ENCODE data around the gene NKPD1. TPM values are rescaled to one million over a fixed set of nuclear protein-coding genes. Genes with fewer than 3 reads are reported as not detected.

The NKPD1 gene
- total RNA-seq, 2 donors from 2014 or later: 0.49 to 0.81 TPM

- no peaks in the 10 kb centered on the region for H3K9me3 ChIP-seq
- no peak overlapping the region for H3K27ac ChIP-seq
- H3K36me3 ChIP-seq: no peaks in the 10 kb centered on the region
- peak overlapping the region; percentile 60 for H3K4me3 ChIP-seq
- ATAC-seq (ENCODE audit: insufficient number of reproducible peaks, low FRiP score, low read depth): no peak
- peaks cover 7 to 25% of the 10 kb centered on the region in 2 donors for H3K4me1 ChIP-seq (ENCODE audit: control insufficient read depth in 1 of 2, low read depth in 2 of 2)
- DNase-seq (ENCODE audit: low spot score): no peak
- TF ChIP-seq CTCF (IDR thresholded peaks at IDR 0.05): no peak
- H3K27me3 ChIP-seq (replicated peaks; ENCODE audit: insufficient read depth): no peaks in the 10 kb centered on the region
Observed at GRCh38 chr19:45153339-45154063, 7.3 kb downstream of the NKPD1 start.

- no peaks in the 10 kb centered on the region for H3K36me3 ChIP-seq
- H3K27ac ChIP-seq: no peak overlapping the region
- ATAC-seq (ENCODE audit: insufficient number of reproducible peaks, low FRiP score, low read depth): no peak
- TF ChIP-seq CTCF (IDR thresholded peaks at IDR 0.05): no peak
- DNase-seq (ENCODE audit: low spot score): no peak
- H3K27me3 ChIP-seq (replicated peaks; ENCODE audit: insufficient read depth): no peaks in the 10 kb centered on the region
- H3K9me3 ChIP-seq: no peaks in the 10 kb centered on the region
- H3K4me3 ChIP-seq: peak overlapping the region; percentile 60
- H3K4me1 ChIP-seq (ENCODE audit: control insufficient read depth in 1 of 2, low read depth in 2 of 2): peaks cover 7 to 25% of the 10 kb centered on the region in 2 donors
Observed at GRCh38 chr19:45152504-45153338, 8.1 kb downstream of the NKPD1 start.

- ATAC-seq (ENCODE audit: insufficient number of reproducible peaks, low FRiP score, low read depth) (no peak), DNase-seq (ENCODE audit: low spot score) (no peak)
- no peaks in the 10 kb centered on the region for H3K9me3 ChIP-seq
- TF ChIP-seq CTCF (IDR thresholded peaks at IDR 0.05): no peak
- H3K4me3 ChIP-seq: peak overlapping the region; percentile 60
- no peak overlapping the region for H3K27ac ChIP-seq
- no peaks in the 10 kb centered on the region for H3K27me3 ChIP-seq (replicated peaks; ENCODE audit: insufficient read depth)
- no peaks in the 10 kb centered on the region for H3K36me3 ChIP-seq
- peaks cover 7 to 25% of the 10 kb centered on the region in 2 donors for H3K4me1 ChIP-seq (ENCODE audit: control insufficient read depth in 1 of 2, low read depth in 2 of 2)
Observed at GRCh38 chr19:45151821-45152503, 8.8 kb downstream of the NKPD1 start.

- DNase-seq (ENCODE audit: low spot score) (no peak), ATAC-seq (ENCODE audit: insufficient number of reproducible peaks, low FRiP score, low read depth) (no peak)
- no peaks in the 10 kb centered on the region for H3K27me3 ChIP-seq (replicated peaks; ENCODE audit: insufficient read depth)
Observed at GRCh38 chr19:45151320-45151719, 9.5 kb downstream of the NKPD1 start.

More at GRCh38 chr19:45151320-45151719, 9.5 kb downstream of the NKPD1 start:
- TF ChIP-seq CTCF (IDR thresholded peaks at IDR 0.05): no peak
- Histone ChIP-seq H3K27ac (no peak overlapping the region), H3K36me3 (no peaks in the 10 kb centered on the region), H3K4me1 (ENCODE audit: control insufficient read depth in 1 of 2, low read depth in 2 of 2) (peaks cover 7 to 25% of the 10 kb centered on the region in 2 donors), H3K4me3 (no peak overlapping the region), H3K9me3 (no peaks in the 10 kb centered on the region)

Measured in thoracic aorta (tissue), 2 donors.